ENCODE results near the gene TRAF2. TPM values are rescaled to one million over a fixed set of nuclear protein-coding genes. Genes with fewer than 3 reads are reported as not detected.

TRAF2 gene
- total RNA-seq, 6 experiments from 2014 or later, result 11.1 to 15.9 (median 13.6) TPM

DNA sequence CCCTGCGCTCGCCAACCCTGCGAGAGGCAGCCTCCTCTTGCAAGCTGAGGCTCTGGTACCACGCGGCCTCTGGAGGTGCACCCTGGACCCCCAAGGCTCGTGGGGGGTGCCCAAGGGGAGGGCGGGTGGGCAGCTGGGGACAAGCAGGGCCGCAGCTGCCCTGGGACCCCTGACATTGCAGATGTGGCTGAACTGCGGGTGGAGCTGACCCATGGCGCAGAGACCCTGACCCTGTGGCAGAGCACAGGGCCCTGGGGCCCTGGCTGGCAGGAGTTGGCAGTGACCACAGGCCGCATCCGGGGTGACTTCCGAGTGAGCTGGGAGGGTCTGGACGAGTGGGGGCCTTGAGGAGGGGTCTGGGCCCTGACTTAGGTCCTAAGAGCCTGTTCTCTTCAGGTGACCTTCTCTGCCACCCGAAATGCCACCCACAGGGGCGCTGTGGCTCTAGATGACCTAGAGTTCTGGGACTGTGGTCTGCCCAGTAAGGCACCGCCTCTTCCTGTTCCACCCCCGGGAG, 32.7 kb upstream of the TRAF2 start:
- Mint-ChIP-seq H3K4me1 (ENCODE audit: low read depth) (peaks cover 9% of the 10 kb centered on the region; the same call in 1 of the 2 replicates), H3K4me3 (no peak overlapping the region), H3K9me3 (no peaks in the 10 kb centered on the region), H3K27ac (no peak overlapping the region), H3K36me3 (ENCODE audit: low read depth) (no peaks in the 10 kb centered on the region), H3K27me3 (ENCODE audit: insufficient read depth) (peaks cover 18% of the 10 kb centered on the region; the same call in 1 of the 2 replicates)
- TF ChIP-seq, protein P1, sequence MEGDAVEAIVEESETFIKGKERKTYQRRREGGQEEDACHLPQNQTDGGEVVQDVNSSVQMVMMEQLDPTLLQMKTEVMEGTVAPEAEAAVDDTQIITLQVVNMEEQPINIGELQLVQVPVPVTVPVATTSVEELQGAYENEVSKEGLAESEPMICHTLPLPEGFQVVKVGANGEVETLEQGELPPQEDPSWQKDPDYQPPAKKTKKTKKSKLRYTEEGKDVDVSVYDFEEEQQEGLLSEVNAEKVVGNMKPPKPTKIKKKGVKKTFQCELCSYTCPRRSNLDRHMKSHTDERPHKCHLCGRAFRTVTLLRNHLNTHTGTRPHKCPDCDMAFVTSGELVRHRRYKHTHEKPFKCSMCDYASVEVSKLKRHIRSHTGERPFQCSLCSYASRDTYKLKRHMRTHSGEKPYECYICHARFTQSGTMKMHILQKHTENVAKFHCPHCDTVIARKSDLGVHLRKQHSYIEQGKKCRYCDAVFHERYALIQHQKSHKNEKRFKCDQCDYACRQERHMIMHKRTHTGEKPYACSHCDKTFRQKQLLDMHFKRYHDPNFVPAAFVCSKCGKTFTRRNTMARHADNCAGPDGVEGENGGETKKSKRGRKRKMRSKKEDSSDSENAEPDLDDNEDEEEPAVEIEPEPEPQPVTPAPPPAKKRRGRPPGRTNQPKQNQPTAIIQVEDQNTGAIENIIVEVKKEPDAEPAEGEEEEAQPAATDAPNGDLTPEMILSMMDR (IDR thresholded peaks at IDR 0.05), result no peak
- DNase-seq, result no peak

DNA sequence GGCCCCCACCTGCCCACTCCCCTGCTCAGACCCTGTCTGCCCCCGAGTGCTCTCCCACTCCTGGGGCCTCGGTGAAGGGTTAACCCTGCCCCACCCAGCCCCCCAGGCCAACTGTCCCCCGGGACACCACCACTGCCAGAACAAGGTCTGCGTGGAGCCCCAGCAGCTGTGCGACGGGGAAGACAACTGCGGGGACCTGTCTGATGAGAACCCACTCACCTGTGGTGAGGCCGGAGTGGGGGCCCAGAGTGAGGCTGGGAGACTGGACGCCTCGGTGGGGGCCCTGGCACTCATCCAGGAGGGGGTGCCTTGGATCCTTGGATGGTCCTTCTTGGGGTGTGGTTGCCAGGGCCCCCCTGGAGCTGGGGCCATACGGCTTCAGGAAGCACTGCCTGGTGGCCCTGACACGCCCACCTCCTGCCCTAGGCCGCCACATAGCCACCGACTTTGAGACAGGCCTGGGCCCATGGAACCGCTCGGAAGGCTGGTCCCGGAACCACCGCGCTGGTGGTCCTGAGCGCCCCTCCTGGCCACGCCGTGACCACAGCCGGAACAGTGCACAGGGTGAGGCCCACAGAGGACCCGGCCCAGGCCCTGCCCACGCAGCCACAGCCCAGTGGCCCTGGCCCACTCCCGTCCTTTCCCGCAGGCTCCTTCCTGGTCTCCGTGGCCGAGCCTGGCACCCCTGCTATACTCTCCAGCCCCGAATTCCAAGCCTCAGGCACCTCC, 32.0 kb upstream of the TRAF2 start:
- Mint-ChIP-seq H3K4me1 (ENCODE audit: low read depth) (peaks cover 9% of the 10 kb centered on the region; the same call in 1 of the 2 replicates), H3K27me3 (ENCODE audit: insufficient read depth) (peaks cover 14% of the 10 kb centered on the region; the same call in 1 of the 2 replicates), H3K36me3 (ENCODE audit: low read depth) (no peaks in the 10 kb centered on the region), H3K9me3 (no peaks in the 10 kb centered on the region), H3K4me3 (no peak overlapping the region), H3K27ac (no peak overlapping the region)
- TF ChIP-seq, protein P1 (IDR thresholded peaks at IDR 0.05), result no peak
- no peak for DNase-seq

DNA sequence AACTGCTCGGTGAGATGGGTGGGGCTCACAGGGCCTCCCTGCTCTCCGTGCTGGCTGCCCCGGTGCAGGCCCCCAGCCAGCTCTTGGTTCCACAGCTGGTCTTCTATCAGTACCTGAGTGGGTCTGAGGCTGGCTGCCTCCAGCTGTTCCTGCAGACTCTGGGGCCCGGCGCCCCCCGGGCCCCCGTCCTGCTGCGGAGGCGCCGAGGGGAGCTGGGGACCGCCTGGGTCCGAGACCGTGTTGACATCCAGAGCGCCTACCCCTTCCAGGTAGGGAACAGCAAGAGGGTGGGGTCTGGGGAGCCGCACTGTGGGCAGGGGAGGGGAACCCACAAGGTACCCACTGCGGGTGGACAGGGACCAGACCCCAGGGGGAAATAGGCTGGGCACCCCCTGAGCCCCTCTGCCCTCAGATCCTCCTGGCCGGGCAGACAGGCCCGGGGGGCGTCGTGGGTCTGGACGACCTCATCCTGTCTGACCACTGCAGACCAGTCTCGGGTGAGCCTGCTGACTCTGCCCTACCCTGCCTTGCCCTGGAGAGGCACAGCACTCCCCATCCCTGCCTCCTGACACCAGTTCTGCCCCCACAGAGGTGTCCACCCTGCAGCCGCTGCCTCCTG, 31.4 kb upstream of the TRAF2 start:
- no peak for DNase-seq
- no peaks in the 10 kb centered on the region for H3K36me3 Mint-ChIP-seq (ENCODE audit: low read depth)

DNA sequence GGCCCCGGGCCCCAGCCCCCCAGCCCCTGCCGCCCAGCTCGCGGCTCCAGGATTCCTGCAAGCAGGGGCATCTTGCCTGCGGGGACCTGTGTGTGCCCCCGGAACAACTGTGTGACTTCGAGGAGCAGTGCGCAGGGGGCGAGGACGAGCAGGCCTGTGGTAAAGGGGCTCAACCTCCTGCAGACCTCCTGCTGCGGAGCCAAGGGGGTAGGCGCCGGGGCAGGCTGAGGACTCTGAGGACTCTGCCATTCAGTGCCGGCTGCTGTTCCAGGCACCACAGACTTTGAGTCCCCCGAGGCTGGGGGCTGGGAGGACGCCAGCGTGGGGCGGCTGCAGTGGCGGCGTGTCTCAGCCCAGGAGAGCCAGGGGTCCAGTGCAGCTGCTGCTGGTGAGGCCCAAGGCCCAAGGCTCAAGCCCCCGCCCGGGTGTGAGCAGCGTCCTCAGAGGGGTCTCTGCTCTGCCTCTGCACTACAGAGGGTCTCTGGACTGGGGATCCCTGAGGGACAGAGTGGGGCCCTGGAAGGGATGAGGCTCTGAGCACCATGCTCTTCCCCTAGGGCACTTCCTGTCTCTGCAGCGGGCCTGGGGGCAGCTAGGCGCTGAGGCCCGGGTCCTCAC, 30.7 kb upstream of the TRAF2 start:
- Mint-ChIP-seq H3K4me3 (no peak overlapping the region), H3K27ac (no peak overlapping the region), H3K36me3 (ENCODE audit: low read depth) (no peaks in the 10 kb centered on the region), H3K27me3 (ENCODE audit: insufficient read depth) (peaks cover 7% of the 10 kb centered on the region; the same call in 1 of the 2 replicates), H3K4me1 (ENCODE audit: low read depth) (no peaks in the 10 kb centered on the region), H3K9me3 (no peaks in the 10 kb centered on the region)
- TF ChIP-seq, protein P1 (IDR thresholded peaks at IDR 0.05), result no peak
- no peak for DNase-seq

More for the DNA sequence above, 31.4 kb upstream of the TRAF2 start:
- Mint-ChIP-seq H3K27me3 (ENCODE audit: insufficient read depth) (peaks cover 9% of the 10 kb centered on the region; the same call in 1 of the 2 replicates), H3K4me1 (ENCODE audit: low read depth) (peaks cover 6% of the 10 kb centered on the region; the same call in 1 of the 2 replicates), H3K4me3 (no peak overlapping the region), H3K9me3 (no peaks in the 10 kb centered on the region), H3K27ac (no peak overlapping the region)
- TF ChIP-seq, protein P1 (IDR thresholded peaks at IDR 0.05), result no peak

DNA sequence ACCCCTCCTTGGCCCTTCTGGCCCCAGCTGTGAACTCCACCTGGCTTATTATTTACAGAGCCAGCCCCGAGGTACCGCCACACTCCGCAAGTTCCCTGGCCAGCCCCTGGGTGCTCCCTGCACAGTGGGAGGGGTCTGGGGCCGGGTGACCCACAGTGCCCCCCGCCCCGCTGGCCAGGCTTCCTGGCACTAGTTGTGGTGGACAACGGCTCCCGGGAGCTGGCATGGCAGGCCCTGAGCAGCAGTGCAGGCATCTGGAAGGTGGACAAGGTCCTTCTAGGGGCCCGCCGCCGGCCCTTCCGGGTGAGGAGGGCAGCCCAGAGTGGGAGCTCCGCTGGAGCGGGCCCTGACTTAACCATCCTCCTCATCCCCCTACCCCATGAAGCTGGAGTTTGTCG, 30.2 kb upstream of the TRAF2 start:
- Mint-ChIP-seq H3K4me1 (ENCODE audit: low read depth) (no peaks in the 10 kb centered on the region), H3K27ac (no peak overlapping the region), H3K36me3 (ENCODE audit: low read depth) (no peaks in the 10 kb centered on the region), H3K9me3 (no peaks in the 10 kb centered on the region), H3K27me3 (ENCODE audit: insufficient read depth) (peaks cover 7% of the 10 kb centered on the region; the same call in 1 of the 2 replicates), H3K4me3 (no peak overlapping the region)
- no peak for DNase-seq
- TF ChIP-seq, protein P1 (IDR thresholded peaks at IDR 0.05), result no peak
